CD4-positive, alpha-beta T cell treated with Interleukin-15 for 1 hour (primary cell): ENCODE measurements around the gene SPINK4.

Experiments used
- DNase-seq: peaks from one replicate; pipeline ENCODE4 v3.0.0-alpha.2; 2020

Gene SPINK4

GRCh38 chr9:33294670-33295432 is 54.9 kb downstream of the SPINK4 start:
- DNase-seq = no peak

- no peak for DNase-seq
Measured at GRCh38 chr9:33295571-33295970, 55.6 kb downstream of the SPINK4 start.

- DNase-seq = peak; percentile 77
Measured at GRCh38 chr9:33297432-33297831, 57.5 kb downstream of the SPINK4 start.
